Neural crest cell (in vitro differentiated cells): Measurements from ENCODE around the gene ADRM1. TPM values are rescaled to one million over a fixed set of nuclear protein-coding genes. Genes with fewer than 3 reads are reported as not detected.

ENCODE experiments used
- DNase-seq: peaks from one replicate; pipeline ENCODE4 v3.0.0; 2021; ENCODE audit warnings: low read depth, mixed read lengths, low spot score
- H3K27ac Mint-ChIP-seq: one replicate; pipeline ENCODE4 v1.8.0; 2021; ENCODE audit warnings: mild to moderate bottlenecking, mixed read lengths; ENCODE audit not compliant: unreplicated experiment
- H3K27me3 Mint-ChIP-seq: 2 replicates; pipeline ENCODE4 v1.8.0; 2021; ENCODE audit warnings: low read depth, mild to moderate bottlenecking, mixed read lengths
- H3K36me3 Mint-ChIP-seq: 2 replicates; pipeline ENCODE4 v1.8.0; 2021; ENCODE audit warnings: low read depth, mild to moderate bottlenecking, mixed read lengths
- H3K4me1 Mint-ChIP-seq: 2 replicates; pipeline ENCODE4 v1.8.0; 2021; ENCODE audit warnings: mixed read lengths
- H3K4me3 Mint-ChIP-seq: one replicate; pipeline ENCODE4 v1.8.0; 2021; ENCODE audit warnings: mild to moderate bottlenecking, mixed read lengths
- H3K9me3 Mint-ChIP-seq: 2 replicates; pipeline ENCODE4 v1.8.0; 2021; ENCODE audit warnings: mixed read lengths
- total RNA-seq: library from RNA; stranded (reverse); gene quantifications from 2 replicates; pipeline ENCODE4 v1.2.1, GENCODE V29; 2021
- TF ChIP-seq, protein P1 (sequence below): fragments of 200-600 bp; sonication (generic); conservative IDR thresholded peaks from 2 replicates; pipeline ENCODE4 v1.5.0; 2021; ENCODE audit warnings: antibody characterized with exemption, mild to moderate bottlenecking

The ADRM1 gene
- total RNA-seq, 1 donor from 2014 or later, result 98.8 TPM

DNA sequence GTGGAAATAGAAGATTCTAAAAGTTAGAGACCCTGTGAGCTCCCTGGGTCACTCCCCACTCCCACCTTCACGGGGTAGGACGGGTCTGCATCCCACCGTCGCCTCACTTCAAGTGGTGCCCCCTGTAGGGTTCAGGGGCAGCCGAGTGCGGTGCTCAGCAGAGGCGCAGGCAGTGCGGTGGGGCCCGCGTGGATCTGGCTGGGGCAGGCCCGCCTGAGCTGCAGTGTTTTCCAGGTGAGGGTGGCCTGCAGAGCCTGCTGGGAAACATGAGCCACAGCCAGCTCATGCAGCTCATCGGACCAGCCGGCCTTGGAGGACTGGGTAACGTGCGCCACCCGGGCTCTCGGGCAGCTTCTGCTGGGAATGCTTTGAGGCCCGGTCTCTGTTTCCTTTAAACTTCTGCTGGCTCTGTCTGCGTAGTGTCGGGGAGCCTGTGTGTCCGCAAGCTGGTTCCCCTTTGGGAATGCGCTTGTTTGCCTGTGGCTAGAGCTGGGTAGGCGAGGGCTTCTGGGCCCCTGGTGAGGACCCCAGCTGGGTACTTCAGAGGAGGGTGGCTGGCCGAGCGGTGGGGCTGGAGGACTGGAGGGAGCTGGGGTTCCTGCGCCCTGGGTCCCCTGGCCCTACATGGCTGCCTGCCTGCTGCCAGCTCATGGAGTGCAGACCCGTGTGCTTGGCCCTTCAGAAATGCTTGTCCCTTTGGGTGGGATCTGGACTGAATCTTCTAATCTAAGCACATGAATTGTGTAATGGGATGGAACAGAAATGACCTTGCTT lies 3.8 kb downstream of the ADRM1 start:
- no peaks in the 10 kb centered on the region for H3K36me3 Mint-ChIP-seq
- no peaks in the 10 kb centered on the region for H3K9me3 Mint-ChIP-seq
- TF ChIP-seq, protein P1, sequence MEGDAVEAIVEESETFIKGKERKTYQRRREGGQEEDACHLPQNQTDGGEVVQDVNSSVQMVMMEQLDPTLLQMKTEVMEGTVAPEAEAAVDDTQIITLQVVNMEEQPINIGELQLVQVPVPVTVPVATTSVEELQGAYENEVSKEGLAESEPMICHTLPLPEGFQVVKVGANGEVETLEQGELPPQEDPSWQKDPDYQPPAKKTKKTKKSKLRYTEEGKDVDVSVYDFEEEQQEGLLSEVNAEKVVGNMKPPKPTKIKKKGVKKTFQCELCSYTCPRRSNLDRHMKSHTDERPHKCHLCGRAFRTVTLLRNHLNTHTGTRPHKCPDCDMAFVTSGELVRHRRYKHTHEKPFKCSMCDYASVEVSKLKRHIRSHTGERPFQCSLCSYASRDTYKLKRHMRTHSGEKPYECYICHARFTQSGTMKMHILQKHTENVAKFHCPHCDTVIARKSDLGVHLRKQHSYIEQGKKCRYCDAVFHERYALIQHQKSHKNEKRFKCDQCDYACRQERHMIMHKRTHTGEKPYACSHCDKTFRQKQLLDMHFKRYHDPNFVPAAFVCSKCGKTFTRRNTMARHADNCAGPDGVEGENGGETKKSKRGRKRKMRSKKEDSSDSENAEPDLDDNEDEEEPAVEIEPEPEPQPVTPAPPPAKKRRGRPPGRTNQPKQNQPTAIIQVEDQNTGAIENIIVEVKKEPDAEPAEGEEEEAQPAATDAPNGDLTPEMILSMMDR, result no peak
- H3K4me1 Mint-ChIP-seq, result peaks cover 20% of the 10 kb centered on the region
- H3K27me3 Mint-ChIP-seq, result peaks cover 2% of the 10 kb centered on the region
- no peak overlapping the region for H3K27ac Mint-ChIP-seq
- H3K4me3 Mint-ChIP-seq, result peak overlapping the region; percentile 49
- DNase-seq, result no peak

DNA sequence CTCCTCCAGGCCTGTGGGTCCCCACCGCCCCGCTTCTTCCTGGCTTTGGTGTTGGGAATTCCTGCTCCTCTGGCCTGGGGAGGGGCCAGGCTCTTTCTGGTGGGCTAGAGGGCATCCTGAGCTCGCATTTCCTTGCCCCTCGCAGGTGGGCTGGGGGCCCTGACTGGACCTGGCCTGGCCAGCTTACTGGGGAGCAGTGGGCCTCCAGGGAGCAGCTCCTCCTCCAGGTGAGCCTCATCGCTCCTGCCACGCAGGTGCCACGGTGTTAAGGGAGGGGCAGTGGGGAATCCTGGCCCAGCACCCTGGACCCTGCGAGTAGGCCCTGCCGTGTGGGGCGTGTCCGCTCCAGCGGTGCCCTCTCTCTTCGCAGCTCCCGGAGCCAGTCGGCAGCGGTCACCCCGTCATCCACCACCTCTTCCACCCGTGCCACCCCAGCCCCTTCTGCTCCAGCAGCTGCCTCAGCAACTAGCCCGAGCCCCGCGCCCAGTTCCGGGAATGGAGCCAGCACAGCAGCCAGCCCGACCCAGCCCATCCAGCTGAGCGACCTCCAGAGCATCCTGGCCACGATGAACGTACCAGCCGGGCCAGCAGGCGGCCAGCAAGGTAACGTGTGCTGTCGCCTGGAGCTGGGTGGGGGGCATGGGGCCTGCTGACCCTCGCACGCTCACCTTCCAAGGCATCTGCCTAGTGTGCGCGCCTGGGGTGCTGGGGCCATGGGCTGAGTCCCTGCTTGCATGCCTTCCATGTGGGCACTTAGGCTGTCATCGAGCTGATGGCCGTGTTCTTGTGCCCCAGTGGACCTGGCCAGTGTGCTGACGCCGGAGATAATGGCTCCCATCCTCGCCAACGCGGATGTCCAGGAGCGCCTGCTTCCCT lies 4.7 kb downstream of the ADRM1 start:
- Mint-ChIP-seq H3K27me3 (no peaks in the 10 kb centered on the region), H3K4me3 (no peak overlapping the region), H3K9me3 (no peaks in the 10 kb centered on the region), H3K36me3 (no peaks in the 10 kb centered on the region), H3K27ac (no peak overlapping the region), H3K4me1 (peaks cover 15% of the 10 kb centered on the region)
- TF ChIP-seq, protein P1, result no peak
- DNase-seq, result no peak

DNA sequence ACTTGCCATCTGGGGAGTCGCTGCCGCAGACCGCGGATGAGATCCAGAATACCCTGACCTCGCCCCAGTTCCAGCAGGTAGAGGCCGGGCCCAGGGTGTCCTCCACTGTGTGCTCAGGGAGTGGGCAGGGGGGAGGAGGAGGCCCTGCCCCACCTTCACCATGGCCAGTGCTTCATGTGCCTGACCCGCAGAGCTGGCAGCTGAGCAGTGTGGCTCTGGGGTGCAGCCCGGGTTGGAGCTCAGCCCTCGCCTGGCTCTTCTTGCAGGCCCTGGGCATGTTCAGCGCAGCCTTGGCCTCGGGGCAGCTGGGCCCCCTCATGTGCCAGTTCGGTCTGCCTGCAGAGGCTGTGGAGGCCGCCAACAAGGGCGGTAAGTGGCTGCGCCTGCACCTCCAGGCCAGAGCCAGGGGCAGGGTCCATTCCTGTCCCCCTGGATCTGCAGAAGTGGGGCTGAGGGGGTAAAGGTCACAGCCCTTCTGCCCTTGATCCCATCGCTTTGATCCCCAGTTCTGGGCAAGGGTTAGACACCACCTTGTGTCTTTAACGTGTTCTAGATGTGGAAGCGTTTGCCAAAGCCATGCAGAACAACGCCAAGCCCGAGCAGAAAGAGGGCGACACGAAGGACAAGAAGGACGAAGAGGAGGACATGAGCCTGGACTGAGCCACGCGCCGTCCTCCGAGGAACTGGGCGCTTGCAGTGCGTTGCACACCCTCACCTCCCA lies 5.5 kb downstream of the ADRM1 start:
- no peak for DNase-seq
- H3K27me3 Mint-ChIP-seq, result no peaks in the 10 kb centered on the region
- TF ChIP-seq, protein P1, result no peak
- H3K4me3 Mint-ChIP-seq, result no peak overlapping the region
- H3K36me3 Mint-ChIP-seq, result no peaks in the 10 kb centered on the region
- H3K9me3 Mint-ChIP-seq, result no peaks in the 10 kb centered on the region
- H3K4me1 Mint-ChIP-seq, result peaks cover 15% of the 10 kb centered on the region
- H3K27ac Mint-ChIP-seq, result no peak overlapping the region

DNA sequence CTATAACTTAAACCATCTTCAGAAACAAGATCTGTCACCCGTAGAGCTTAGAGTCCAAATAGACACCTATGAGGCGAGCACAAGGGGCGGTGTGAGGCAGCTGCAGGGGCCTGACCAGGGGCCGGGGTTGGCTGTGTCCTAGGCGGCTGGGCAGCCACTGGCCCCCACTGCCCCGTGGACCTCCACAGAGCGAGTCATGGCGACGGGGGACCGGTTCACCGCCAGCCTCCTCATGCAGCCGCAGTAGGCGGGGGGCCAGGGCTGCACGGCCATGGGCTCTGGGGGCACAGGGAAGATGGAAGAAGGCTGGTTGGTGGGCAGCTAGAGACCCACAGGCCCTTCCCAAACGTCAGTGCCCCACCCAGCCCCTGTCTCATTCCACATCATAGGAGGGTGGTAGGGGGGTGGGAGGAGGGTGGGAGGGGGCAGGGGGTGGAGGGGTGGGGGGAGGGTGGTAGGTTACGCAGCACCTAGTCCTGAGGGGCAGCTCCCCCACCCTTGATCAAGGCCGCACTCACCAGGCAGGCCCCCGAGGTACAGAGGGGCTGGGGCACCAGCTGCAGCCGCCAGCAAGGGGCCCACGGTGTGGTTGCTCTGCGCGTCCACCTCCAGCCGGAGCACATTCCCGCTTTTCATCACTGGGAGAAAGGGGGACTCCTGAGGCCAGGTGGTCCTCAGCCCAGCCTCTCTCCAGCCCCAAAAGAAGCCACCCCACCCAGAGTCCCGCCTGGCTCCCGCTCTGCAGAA lies 6.6 kb downstream of the ADRM1 start:
- Mint-ChIP-seq H3K27me3 (no peaks in the 10 kb centered on the region), H3K4me3 (peak overlapping the region; percentile 19), H3K4me1 (peaks cover 4% of the 10 kb centered on the region), H3K27ac (no peak overlapping the region), H3K36me3 (no peaks in the 10 kb centered on the region), H3K9me3 (no peaks in the 10 kb centered on the region)
- DNase-seq, result no peak
- TF ChIP-seq, protein P1, result no peak
